GM21737 (cell line): Measurements from ENCODE around the gene TEAD3.
"Not testable (repeated sequence)": the region's sequence is repeated elsewhere in the genome, so short reads cannot be mapped to it uniquely, and the experiment has no call there.

Source experiments
- ATAC-seq: cut with Tn5 transposase; IDR thresholded peaks from one replicate; pipeline ENCODE4 v1.9.1; 2021; ENCODE audit warnings: mild to moderate bottlenecking, moderate library complexity; ENCODE audit not compliant: unreplicated experiment

Gene TEAD3

DNA sequence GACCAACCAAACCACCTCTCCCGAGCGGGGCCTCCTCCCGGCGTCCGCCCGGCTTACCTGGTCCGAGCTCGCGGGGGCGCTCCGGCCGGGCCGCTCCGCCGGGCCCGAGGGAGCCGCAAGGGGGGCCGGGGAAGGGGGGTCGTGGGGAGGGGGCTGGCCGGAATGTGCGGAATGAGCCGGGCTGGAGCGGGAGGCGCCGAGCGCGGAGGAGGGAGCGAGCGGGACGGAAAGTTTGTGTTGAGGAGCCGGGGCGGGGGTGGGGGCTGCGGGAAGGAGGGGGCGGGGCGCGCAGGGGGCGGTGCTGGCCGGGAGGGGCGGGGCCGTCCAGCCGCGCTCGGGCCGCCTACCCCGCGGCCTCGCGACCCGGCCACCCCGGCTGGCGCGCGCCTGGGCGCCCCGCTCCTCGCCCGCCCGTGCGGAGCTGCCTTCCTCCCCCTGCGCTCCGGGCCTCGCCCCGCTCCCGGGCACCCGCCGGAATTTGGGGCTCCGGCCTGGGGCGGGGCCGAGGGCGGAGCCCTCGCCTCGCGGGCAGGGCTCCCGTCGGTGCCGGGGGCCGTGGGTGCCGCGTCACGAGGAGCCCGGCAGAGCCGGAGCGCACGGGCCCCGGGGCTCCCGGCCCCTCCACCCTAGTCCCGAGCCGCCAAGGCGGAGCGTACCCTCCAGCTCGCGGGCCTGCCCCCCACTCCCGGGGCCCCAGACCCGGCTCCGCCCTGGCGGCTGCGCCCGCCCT is at the start of gene TEAD3:
TSS of gene TEAD3 (minus strand) at position 239 of the 730 bp plus-strand sequence.
- no peak for ATAC-seq

DNA sequence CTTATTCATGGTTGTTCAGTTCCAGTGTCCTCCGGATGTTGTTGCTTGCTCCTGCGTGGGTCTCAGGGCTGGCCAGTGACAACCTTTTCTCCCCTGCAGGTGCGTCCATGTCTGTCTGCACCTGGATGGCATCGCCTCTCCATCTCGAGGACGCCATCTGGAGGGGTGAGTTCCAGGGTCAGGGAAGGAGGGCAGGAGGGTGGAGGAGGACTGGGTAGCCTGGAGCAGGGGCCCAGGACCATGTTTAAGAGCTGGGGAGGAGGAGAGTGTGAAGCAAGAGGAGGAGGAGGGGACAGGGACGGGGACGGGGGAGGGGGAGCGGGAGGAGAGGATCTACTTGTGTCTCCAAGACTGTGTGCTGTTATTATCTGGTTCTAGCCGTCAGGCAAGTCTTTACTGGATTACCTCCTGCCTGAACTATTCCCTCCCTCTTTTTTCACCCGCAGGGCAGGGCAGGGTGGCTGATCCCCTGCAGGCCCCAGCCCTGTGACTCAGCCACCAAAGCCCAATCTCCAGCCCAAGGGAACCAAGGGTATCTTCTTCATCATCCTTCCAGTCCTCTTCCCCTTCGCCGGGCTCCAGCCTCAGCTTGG is 48.0 kb upstream of the TEAD3 start:
- no peak for ATAC-seq

GRCh38 chr6:35543459-35544193 is 46.7 kb upstream of the TEAD3 start:
- no peak for ATAC-seq

- no peak for ATAC-seq
Measured at GRCh38 chr6:35541836-35542235, 45.0 kb upstream of the TEAD3 start.

DNA sequence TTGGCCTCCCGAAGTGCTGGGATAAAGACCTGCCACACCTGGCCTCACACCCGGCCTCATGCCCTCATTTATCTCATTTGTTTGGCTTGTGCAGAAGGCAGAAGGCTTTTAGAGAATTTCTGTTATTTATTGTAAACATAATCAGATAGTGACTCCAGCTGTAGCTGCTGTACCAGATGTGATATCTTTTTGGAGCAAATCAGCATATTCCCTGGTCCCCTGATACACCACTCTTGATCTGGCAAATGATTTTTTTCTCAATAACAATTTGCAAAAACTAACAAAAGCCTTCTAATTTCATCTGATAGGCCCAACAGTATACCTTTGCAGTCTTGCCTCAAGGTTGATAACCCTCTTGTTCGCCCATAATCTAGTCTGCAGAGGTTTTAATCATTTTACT is 42.3 kb upstream of the TEAD3 start:
- no peak for ATAC-seq

DNA sequence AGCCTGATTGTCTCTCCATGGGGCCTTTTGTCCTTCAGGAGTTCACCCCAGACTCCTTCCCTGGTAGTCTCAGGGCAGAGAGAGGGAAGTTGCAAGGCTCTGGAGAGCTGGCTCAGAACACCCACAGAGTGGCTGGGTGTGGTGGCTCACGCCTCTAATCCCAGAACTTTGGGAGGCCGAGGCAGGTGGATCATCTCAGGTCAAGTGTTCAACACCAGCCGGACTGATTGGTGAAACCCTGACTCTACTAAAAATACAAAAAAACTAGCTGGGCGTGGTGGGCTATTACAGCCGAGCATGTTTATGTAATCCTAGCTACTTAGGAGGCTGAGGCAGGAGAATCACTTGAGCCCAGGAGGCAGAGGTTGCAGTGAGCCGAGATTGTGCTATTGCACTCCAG is 39.0 kb upstream of the TEAD3 start:
- not testable (repeated sequence) for ATAC-seq

DNA sequence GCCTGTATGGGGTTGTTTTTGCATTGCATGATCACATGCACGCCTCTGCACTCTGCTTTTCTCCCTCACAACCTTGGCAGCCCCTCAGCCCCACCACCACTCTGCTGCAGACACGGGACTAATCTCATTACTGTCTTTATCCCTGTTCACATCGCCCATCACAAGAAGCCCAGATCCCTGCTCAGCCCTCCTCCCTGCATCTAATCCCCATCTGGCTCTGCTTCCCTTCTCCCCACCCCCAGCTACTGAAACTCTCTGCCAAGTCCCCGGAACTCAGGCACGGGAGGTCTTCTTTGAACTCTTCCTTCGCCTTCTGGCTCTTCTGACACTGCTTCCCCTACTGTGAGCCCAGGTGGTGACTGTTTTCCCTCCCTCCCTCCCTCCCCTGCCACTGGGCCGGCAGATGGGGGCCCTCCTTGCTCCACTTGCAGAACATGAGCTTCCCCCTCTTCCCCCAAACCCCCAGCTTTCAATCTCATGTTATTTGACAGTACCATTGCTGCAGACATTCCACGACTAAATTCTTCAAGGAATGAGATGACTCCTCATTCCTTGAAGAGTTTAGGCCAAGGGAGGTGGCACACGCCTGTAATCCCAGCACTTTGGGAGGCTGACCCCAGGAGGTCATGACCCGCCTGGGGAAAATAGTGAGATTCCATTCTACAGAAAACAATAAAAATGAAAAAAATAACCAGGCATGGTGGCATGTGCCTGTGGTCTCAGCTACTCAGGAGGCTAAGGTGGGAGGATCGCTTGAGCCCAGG is 37.7 kb upstream of the TEAD3 start:
- no peak for ATAC-seq

GRCh38 chr6:35533981-35534380 is 37.1 kb upstream of the TEAD3 start:
- ATAC-seq, result no peak

- no peak for ATAC-seq
Measured at GRCh38 chr6:35532126-35532525, 35.2 kb upstream of the TEAD3 start.

DNA sequence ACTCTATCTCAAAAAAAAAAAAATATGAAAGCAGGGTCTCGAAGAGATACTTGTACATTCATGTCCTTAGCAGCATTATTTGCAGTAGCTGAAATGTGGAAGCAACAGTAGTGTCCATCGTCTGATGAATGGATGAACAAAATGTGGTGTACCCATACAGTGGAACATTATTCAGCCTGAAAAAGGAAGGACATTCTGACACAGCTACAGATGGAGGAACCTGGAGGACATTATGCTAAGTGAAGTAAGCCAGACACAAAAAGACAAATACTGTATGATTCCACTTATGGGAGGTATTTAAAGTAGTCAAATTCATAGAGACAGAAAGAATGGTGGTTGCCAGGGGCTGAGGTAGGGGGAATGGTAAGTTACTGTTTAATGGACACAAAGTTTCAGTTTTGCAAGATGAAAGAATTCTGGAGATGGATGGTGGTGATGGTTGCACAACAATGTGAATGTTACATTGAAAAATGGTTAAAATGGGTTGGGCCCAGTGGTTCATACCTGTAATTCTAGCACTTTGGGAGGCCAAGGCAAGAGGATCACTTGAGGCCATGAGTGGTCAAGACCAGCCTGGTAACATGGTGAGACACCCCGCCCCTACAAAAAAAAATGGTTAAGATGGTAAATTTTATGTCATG is 27.6 kb upstream of the TEAD3 start:
- no peak for ATAC-seq

GRCh38 chr6:35522660-35523658 is 26.1 kb upstream of the TEAD3 start:
- peak; percentile 69 for ATAC-seq

DNA sequence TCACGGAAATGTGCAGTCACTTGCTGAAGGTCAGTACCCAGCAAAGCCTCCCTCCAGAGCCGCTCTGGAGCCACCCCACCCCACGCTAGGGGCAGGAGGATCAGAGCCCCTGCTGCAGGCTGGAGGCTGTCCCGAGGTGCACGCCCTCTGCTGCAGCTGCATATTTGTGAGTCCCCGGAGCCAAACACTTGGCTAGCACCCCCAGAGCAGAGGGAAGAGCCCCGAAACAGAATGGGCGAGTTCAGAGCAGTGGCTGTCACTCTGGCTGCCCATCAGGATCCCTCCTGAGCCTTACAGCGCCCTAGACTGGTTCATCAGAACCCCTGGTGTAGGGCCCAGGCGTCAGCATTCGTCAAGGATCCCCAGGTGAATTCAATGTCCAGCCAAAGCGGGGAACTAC is 25.3 kb upstream of the TEAD3 start:
- no peak for ATAC-seq

GRCh38 chr6:35521235-35521634 is 24.4 kb upstream of the TEAD3 start:
- no peak for ATAC-seq

DNA sequence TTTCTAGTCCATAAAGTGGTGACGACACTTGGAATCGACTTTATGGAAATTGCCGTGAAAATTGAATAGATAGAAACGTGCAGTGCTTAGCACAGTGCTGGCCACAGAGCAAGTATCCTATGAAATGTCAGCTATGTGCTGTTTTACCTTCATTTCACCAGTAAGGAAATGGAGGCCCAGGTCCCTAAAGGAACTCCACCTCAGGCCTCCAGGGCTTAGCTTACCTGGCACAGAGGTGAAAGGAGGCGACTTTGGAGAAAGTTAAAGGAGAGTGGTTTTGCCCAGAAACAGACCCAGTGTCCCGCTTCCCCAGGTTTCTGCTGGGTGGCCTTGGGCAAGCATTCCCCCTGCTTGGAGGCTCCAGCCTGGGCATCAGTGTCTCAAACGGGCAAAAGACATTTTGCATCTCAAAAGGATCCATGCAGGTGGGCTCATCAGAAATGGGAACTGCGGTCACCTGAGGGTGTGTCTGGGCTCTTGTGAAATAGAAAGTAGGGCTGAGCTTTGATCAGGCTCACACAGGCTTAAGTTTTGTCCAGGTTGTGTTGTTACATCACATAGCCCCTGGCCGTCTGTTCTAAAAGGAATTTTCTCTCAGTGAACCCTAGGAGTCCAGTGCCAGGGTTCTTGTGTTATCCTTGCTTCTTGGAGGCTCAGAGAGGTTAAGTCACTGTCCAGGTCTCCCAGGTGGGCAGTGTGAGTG is 22.6 kb upstream of the TEAD3 start:
- ATAC-seq, result no peak

- no peak for ATAC-seq
Measured at GRCh38 chr6:35518566-35519312, 21.9 kb upstream of the TEAD3 start.

DNA sequence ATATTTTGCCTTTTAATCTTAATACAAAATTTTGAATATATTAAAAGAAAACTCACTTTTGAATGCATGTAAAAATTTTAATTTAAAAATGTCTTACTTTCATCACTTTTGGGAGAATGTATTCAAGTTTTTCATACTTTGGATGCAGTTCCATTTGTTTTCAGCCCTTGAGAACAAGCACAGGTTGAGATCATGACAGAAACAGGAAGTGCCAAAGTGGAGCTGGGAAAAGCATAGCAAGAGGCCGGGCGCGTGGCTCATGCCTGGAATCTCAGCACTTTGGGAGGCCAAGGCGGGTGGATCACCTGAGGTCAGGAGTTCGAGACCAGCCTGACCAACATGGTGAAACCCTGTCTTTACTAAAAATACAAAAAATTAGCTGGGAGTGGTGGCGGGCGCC is 21.1 kb upstream of the TEAD3 start:
- ATAC-seq, result not testable (repeated sequence)

DNA sequence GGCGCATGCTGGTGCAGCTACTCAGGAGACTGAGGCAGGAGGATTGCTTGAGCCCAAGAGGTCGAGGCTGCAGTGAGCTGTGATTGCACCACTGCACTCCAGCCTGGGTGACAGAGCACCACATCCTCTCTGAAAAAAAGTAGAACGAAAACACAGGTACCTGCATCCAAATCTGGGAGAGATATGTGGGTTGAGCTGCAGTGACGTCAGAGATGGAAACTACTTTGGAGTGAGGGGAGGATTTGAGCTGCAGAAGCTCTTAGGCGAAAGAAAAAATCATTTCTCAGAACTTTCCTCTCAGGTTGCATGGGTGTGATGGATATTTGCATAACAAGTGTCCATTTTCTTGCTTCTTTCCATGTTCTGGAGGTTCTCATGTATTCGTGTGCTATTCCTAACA is 19.8 kb upstream of the TEAD3 start:
- ATAC-seq, result no peak

DNA sequence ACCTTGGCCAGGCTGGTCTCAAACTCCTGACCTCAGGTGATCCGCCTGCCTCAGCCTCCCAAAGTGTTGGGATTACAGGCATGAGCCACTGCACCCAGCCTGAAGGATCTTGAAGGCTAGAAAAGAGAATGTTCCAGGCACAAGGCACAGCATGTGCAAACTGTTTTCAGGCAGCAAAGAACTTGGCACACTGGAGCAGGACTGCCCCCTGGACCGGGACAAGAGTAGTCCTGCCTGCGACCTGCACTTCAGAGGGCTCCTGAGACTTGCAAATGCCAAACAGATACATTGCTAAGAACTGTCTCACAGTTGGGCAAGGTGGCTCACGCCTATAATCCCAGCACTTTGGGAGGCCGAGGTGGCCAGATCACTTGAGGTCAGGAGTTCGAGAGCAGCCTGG is 19.1 kb upstream of the TEAD3 start:
- not testable (repeated sequence) for ATAC-seq
